ENCODE results near the gene ZFYVE28.

- no peak for TF ChIP-seq NFRKB (IDR thresholded peaks at IDR 0.05)
- TF ChIP-seq FOXA1 (IDR thresholded peaks at IDR 0.05): no peak
Measured at GRCh38 chr4:2243681-2244380, 174.6 kb downstream of the ZFYVE28 start.

Data from HEK293T (cell line).